ENCODE results near the gene PTGES3L.

The PTGES3L gene

GRCh38 chr17:42979511-42980273, at the start of gene PTGES3L:
TSS of gene PTGES3L (minus strand) at chr17:42980080. CDS start at chr17:42980053, 27 bp downstream.
- peak in 8 of 10 donors; percentile 20 to 92 (median 52) for DNase-seq
- intact Hi-C loops (cut with DNase I), result no loop called here

- peak in 2 of 10 donors; percentile 58 to 72 for DNase-seq
- intact Hi-C loops (cut with DNase I), result no loop called here
Measured at GRCh38 chr17:43028221-43028861, 48.5 kb upstream of the PTGES3L start.

GRCh38 chr17:43027091-43028032, 47.5 kb upstream of the PTGES3L start:
- peak in 3 of 10 donors; percentile 22 to 54 (median 41) for DNase-seq
- intact Hi-C loops (cut with DNase I), result no loop called here

- DNase-seq, result no peak
- intact Hi-C loops (cut with DNase I), result no loop called here
Measured at GRCh38 chr17:43026595-43026994, 46.7 kb upstream of the PTGES3L start.

- intact Hi-C loops (cut with DNase I), result no loop called here
- DNase-seq, result peak in 3 of 10 donors; percentile 42 to 68 (median 62)
Measured at GRCh38 chr17:43025766-43026537, 46.1 kb upstream of the PTGES3L start.

- peak in 3 of 10 donors; percentile 65 to 85 (median 73) for DNase-seq
- intact Hi-C loops (cut with DNase I), result no loop called here
Measured at GRCh38 chr17:43025290-43025657, 45.4 kb upstream of the PTGES3L start.

- intact Hi-C loops (cut with DNase I), result loop anchor here (5.0 kb wide), 1 partner anchor 308 kb away; no protein-coding TSS in a partner anchor
- DNase-seq, result peak; percentile 81 to 98 (median 90)
Measured at GRCh38 chr17:43024407-43025289, 44.8 kb upstream of the PTGES3L start, which contains the start of gene RND2. TSS of gene RND2 (plus strand) at chr17:43025231. CDS start at chr17:43025348, 117 bp downstream.

GRCh38 chr17:43021741-43022512, 42.0 kb upstream of the PTGES3L start, which contains the start of gene VAT1:
TSS of gene VAT1 (minus strand) at chr17:43022385. CDS start at chr17:43022322, 63 bp downstream.
- DNase-seq, result peak; percentile 68 to 96 (median 78)
- intact Hi-C loops (cut with DNase I), result loop anchor here (2.0 to 5.0 kb wide), 2 partner anchors 149 to 310 kb away; partner anchors contain the start of gene NBR1

- intact Hi-C loops (cut with DNase I), result loop anchor here (5.0 kb wide), 1 partner anchor 311 kb away; no protein-coding TSS in a partner anchor
- DNase-seq, result peak in 7 of 10 donors; percentile 18 to 90 (median 32)
Measured at GRCh38 chr17:43020789-43021740, 41.2 kb upstream of the PTGES3L start.

GRCh38 chr17:43020030-43020621, 40.2 kb upstream of the PTGES3L start:
- intact Hi-C loops (cut with DNase I), result loop anchor here (5.0 kb wide), 1 partner anchor 312 kb away; no protein-coding TSS in a partner anchor
- DNase-seq, result peak in 1 of 10 donors; percentile 23

- intact Hi-C loops (cut with DNase I), result no loop called here
- DNase-seq, result peak in 1 of 10 donors; percentile 23
Measured at GRCh38 chr17:43019418-43019817, 39.5 kb upstream of the PTGES3L start.

- intact Hi-C loops (cut with DNase I), result no loop called here
- DNase-seq, result no peak
Measured at GRCh38 chr17:43018932-43019331, 39.1 kb upstream of the PTGES3L start.

GRCh38 chr17:43018008-43018853, 38.4 kb upstream of the PTGES3L start:
- DNase-seq, result peak in 2 of 10 donors; percentile 34 to 66
- intact Hi-C loops (cut with DNase I), result no loop called here

GRCh38 chr17:43016216-43016615, 36.3 kb upstream of the PTGES3L start:
- intact Hi-C loops (cut with DNase I), result no loop called here
- peak in 1 of 10 donors; percentile 44 for DNase-seq

- intact Hi-C loops (cut with DNase I), result no loop called here
- peak in 1 of 10 donors; percentile 22 for DNase-seq
Measured at GRCh38 chr17:43015579-43015978, 35.7 kb upstream of the PTGES3L start.

All from posterior cingulate gyrus (tissue), 11 donors.